Transverse colon (tissue), 4 donors: ENCODE data around the gene SCGB1A1.
A peak's percentile ranks its signal among the peaks of the same experiment; 100 is the strongest.

Source experiments
- EP300 ChIP-seq: sonication (generic); formaldehyde crosslinking; IDR thresholded peaks from one replicate; pipeline ENCODE4 v1.6.1; 2017; ENCODE audit warnings: antibody characterized with exemption, low read depth
- POLR2A ChIP-seq: fragments of 450-650 bp; IDR thresholded peaks from one replicate; pipeline ENCODE4 v1.6.1; 2016; ENCODE audit warnings: antibody characterized with exemption, mild to moderate bottlenecking, moderate library complexity
- POLR2AphosphoS5 ChIP-seq, 3 donors: sonication (generic); formaldehyde crosslinking; IDR thresholded peaks; one replicate each; pipeline ENCODE4 v1.6.1; 2016; ENCODE audit warnings: antibody characterized with exemption in 3 of 3
- TF ChIP-seq, protein P1 (sequence below), 5 experiments: fragments of 200-600 bp in 3 of 5; fragments of 450-650 bp in 2 of 5; sonication (generic) in 3 of 5; IDR thresholded peaks; 1 replicate in 2 of 5; 2 replicates in 3 of 5; pipeline ENCODE4 v1.5.1; 2016 to 2017; ENCODE audit warnings: antibody characterized with exemption in 5 of 5, inconsistent platforms in 3 of 5, mild to moderate bottlenecking in 2 of 5, moderate library complexity in 1 of 5

DNA sequence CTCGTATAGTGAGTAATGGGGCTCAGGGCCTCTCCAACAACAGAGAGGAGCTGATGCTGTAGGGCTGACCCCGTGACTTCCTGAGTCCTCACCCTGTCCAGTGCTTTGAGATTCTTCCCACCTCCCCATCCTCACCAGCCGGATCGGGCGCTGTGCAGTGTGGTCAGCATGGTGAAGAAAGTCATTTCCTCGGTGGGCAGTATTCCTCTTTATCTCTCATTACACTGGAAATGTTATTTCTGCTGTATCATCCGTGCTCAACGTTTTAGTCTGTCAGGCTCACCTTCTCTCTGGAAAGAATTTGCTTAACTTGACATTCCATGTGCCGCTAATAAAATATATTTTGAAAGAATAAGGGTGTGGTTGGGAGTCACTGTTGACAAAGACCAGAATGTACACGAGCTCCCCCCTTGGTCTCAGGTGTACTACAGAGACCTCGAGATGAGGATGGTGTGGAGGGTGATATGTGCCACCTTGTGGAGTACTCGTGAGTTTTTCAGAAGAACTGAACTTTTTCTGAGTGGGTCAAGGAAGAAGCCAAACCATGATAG is 25.7 kb upstream of the SCGB1A1 start:
- TF ChIP-seq, protein P1, sequence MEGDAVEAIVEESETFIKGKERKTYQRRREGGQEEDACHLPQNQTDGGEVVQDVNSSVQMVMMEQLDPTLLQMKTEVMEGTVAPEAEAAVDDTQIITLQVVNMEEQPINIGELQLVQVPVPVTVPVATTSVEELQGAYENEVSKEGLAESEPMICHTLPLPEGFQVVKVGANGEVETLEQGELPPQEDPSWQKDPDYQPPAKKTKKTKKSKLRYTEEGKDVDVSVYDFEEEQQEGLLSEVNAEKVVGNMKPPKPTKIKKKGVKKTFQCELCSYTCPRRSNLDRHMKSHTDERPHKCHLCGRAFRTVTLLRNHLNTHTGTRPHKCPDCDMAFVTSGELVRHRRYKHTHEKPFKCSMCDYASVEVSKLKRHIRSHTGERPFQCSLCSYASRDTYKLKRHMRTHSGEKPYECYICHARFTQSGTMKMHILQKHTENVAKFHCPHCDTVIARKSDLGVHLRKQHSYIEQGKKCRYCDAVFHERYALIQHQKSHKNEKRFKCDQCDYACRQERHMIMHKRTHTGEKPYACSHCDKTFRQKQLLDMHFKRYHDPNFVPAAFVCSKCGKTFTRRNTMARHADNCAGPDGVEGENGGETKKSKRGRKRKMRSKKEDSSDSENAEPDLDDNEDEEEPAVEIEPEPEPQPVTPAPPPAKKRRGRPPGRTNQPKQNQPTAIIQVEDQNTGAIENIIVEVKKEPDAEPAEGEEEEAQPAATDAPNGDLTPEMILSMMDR (IDR thresholded peaks at IDR 0.05) = peak in 3 of 5 experiments; percentile 12 to 28 (median 20)
- TF ChIP-seq POLR2AphosphoS5 (IDR thresholded peaks at IDR 0.05) (no peak), POLR2A (no peak), EP300 (no peak)
